ENCODE measurements around the gene GIMAP1.

DNA sequence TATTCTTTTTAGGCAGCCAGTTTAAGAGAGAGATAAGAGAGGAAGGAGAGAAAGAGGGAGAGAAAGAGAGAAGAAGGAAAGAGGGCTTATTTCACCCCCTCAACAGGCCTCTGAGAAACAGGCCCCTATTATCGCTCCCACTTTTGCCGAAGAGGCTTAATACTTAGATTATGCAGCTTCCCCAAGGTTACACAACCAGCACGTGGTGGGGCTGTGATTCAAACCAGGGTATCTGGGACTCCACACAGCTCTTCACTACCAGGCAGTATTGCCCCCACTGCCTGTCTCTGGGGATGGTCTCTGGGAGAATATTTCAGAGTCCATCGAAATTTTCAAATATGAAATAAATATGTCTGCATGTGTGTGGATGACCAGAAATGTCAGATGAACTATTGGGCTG is 3.0 kb downstream of the GIMAP1 start:
- TF ChIP-seq POLR2A (IDR thresholded peaks at IDR 0.05; ENCODE audit: borderline replicate concordance, extremely low read depth, insufficient read depth, insufficient read length) (no peak), TCF7L2 (IDR thresholded peaks at IDR 0.05; ENCODE audit: borderline replicate concordance, extremely low read depth, insufficient read depth, insufficient read length) (no peak), REST (IDR thresholded peaks at IDR 0.05; ENCODE audit: low read depth) (no peak), CBX3 (IDR thresholded peaks at IDR 0.05; ENCODE audit: low read depth) (no peak), YY1 (IDR thresholded peaks at IDR 0.05; ENCODE audit: extremely low read depth, insufficient replicate concordance, low read depth, low read length) (no peak), RAD21 (IDR thresholded peaks at IDR 0.05; ENCODE audit: low read depth) (no peak), EGR1 (IDR thresholded peaks at IDR 0.05; ENCODE audit: low read depth) (no peak), POLR2AphosphoS5 (IDR thresholded peaks at IDR 0.05; ENCODE audit: low read depth, low read length) (no peak)
- TF ChIP-seq, protein P1, sequence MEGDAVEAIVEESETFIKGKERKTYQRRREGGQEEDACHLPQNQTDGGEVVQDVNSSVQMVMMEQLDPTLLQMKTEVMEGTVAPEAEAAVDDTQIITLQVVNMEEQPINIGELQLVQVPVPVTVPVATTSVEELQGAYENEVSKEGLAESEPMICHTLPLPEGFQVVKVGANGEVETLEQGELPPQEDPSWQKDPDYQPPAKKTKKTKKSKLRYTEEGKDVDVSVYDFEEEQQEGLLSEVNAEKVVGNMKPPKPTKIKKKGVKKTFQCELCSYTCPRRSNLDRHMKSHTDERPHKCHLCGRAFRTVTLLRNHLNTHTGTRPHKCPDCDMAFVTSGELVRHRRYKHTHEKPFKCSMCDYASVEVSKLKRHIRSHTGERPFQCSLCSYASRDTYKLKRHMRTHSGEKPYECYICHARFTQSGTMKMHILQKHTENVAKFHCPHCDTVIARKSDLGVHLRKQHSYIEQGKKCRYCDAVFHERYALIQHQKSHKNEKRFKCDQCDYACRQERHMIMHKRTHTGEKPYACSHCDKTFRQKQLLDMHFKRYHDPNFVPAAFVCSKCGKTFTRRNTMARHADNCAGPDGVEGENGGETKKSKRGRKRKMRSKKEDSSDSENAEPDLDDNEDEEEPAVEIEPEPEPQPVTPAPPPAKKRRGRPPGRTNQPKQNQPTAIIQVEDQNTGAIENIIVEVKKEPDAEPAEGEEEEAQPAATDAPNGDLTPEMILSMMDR (IDR thresholded peaks at IDR 0.05 in 2 of 3, conservative IDR thresholded peaks at IDR 0.05 in 1 of 3; ENCODE audit: borderline replicate concordance in 1 of 3, insufficient read depth in 1 of 3, low read depth in 2 of 3, low read length in 2 of 3) = no peak
- TF ChIP-seq, protein P2, sequence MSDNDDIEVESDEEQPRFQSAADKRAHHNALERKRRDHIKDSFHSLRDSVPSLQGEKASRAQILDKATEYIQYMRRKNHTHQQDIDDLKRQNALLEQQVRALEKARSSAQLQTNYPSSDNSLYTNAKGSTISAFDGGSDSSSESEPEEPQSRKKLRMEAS (IDR thresholded peaks at IDR 0.05) = no peak

Data from HCT116 (cell line).